Stimulated activated naive B cell treated with anti-CD40 and anti-IgM and Interleukin-4, amounts not matched to agents 10 μg/mL and 1 μg/mL and 100 μg/mL, for 72 hours (primary cell): ENCODE results near the gene GPR137.
"Not testable (repeated sequence)": the region's sequence is repeated elsewhere in the genome, so short reads cannot be mapped to it uniquely, and the experiment has no call there.

Experiments
- ATAC-seq, 2 donors: fragments of 150-1000 bp; cut with Tn5 transposase; replicated peaks; 2 replicates each; pipeline ENCODE4 v1.10.0; 2021; ENCODE audit warnings: moderate library complexity in 1 of 2
- DNase-seq: peaks from one replicate; pipeline ENCODE4 v3.0.0; 2021
- H3K27ac Mint-ChIP-seq: one replicate; pipeline ENCODE4 v1.8.0; 2022; ENCODE audit warnings: mild to moderate bottlenecking, mixed read lengths
- H3K27me3 Mint-ChIP-seq, 2 donors: one replicate each; pipeline ENCODE4 v1.8.0; 2022; ENCODE audit warnings: mixed read lengths in 2 of 2
- H3K36me3 Mint-ChIP-seq, 2 donors: one replicate each; pipeline ENCODE4 v1.8.0; 2022; ENCODE audit warnings: mixed read lengths in 2 of 2, mild to moderate bottlenecking in 1 of 2
- H3K4me1 Mint-ChIP-seq, 2 donors: one replicate each; pipeline ENCODE4 v1.8.0; 2022; ENCODE audit warnings: mixed read lengths in 2 of 2, mild to moderate bottlenecking in 1 of 2
- H3K4me3 Mint-ChIP-seq, 2 donors: one replicate each; pipeline ENCODE4 v1.8.0; 2022; ENCODE audit warnings: mild to moderate bottlenecking in 2 of 2, mixed read lengths in 2 of 2, moderate library complexity in 1 of 2
- H3K9me3 Mint-ChIP-seq, 2 donors: one replicate each; pipeline ENCODE4 v1.8.0; 2022; ENCODE audit warnings: mixed read lengths in 2 of 2, mild to moderate bottlenecking in 1 of 2

GPR137 gene

GRCh38 chr11:64316672-64317324, 31.1 kb downstream of the GPR137 start:
- peaks cover 55 to 61% of the 10 kb centered on the region in 2 donors for H3K36me3 Mint-ChIP-seq
- no peaks in the 10 kb centered on the region for H3K27me3 Mint-ChIP-seq
- H3K4me1 Mint-ChIP-seq, result peaks cover 42 to 72% of the 10 kb centered on the region in 2 donors

GRCh38 chr11:64317325-64317960, 31.8 kb downstream of the GPR137 start, which contains the start of gene TRMT112:
TSS of gene TRMT112 (minus strand) at chr11:64317559. CDS start at chr11:64317526, 33 bp downstream.
- Mint-ChIP-seq H3K4me1 (peaks cover 41 to 69% of the 10 kb centered on the region in 2 donors), H3K36me3 (peaks cover 59 to 63% of the 10 kb centered on the region in 2 donors), H3K27ac (peak within 1 kb of the TSS; percentile 100)

More at GRCh38 chr11:64316672-64317324, 31.1 kb downstream of the GPR137 start:
- peak overlapping the region; percentile 94 to 96 for H3K4me3 Mint-ChIP-seq
- no peaks in the 10 kb centered on the region for H3K9me3 Mint-ChIP-seq
- DNase-seq (no peak), ATAC-seq (peak; percentile 2 to 15)
- peak overlapping the region; percentile 100 for H3K27ac Mint-ChIP-seq

GRCh38 chr11:64317961-64318765, 32.5 kb downstream of the GPR137 start, which contains the start of gene PRDX5:
TSS of gene PRDX5 (plus strand) at chr11:64318121. CDS start at chr11:64318216, 95 bp downstream.
- Mint-ChIP-seq H3K27me3 (no peaks in the 10 kb centered on the region), H3K4me3 (peak within 1 kb of the TSS; percentile 94 to 96), H3K27ac (peak within 1 kb of the TSS; percentile 100), H3K4me1 (peaks cover 35 to 62% of the 10 kb centered on the region in 2 donors), H3K36me3 (peaks cover 54 to 57% of the 10 kb centered on the region in 2 donors), H3K9me3 (no peaks in the 10 kb centered on the region)
- ATAC-seq (peak; percentile 79 to 86), DNase-seq (peak; percentile 97)

More at GRCh38 chr11:64317325-64317960, 31.8 kb downstream of the GPR137 start, which contains the start of gene TRMT112:
- ATAC-seq, result peak; percentile 82 to 83
- Mint-ChIP-seq H3K27me3 (no peaks in the 10 kb centered on the region), H3K9me3 (no peaks in the 10 kb centered on the region), H3K4me3 (peak within 1 kb of the TSS; percentile 94 to 96)
- DNase-seq, result peak; percentile 97

DNA sequence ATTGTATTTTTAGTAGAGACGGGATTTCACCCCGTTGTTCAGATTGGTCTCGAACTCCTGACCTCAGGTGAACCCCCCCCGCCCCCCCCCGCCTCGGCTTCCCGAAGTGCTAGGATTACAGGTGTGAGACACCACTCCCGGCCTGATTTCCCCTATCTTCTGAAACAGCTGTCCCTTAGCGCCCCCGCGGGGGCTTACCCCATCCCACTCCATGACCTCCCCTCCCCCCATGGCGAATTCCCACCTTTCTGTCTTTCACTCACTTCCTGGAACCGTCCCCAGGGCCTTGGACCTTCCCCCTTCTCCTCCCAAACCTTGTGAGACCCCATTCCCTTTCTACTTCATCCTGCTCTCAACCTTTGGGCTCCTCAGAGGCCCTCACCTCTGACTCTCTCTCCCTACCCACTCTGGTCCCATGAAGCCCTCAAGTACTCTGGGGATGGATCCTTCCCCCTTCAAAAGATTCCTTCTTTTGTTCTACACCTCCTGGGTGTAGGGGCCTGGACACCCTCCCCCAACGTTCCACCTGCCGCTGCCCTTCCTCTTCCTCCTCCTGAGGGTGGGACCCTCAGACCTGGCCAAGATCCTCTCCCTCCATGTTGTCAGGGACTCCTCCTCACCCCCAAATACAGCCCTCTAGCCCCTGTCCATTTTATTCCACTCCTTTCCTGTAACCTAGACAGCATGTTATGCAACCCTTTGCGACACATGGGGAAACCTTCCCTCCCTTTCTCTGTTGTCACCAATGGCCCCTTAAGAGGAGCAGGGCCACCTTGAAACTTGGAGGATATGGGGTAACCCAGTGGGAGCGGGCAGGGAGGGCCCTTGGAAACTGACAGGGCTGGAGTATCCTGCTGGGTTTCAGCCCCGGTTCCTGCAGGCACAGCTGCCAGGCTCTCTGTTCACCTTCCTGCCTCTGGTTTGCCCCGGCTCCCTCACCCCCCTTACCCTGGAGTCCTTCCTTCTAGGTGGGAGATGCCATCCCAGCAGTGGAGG, 33.4 kb downstream of the GPR137 start:
- Mint-ChIP-seq H3K36me3 (peaks cover 55 to 58% of the 10 kb centered on the region in 2 donors), H3K4me1 (peaks cover 34 to 61% of the 10 kb centered on the region in 2 donors), H3K9me3 (no peaks in the 10 kb centered on the region)

GRCh38 chr11:64320556-64320955, 34.9 kb downstream of the GPR137 start:
- peaks cover 51 to 53% of the 10 kb centered on the region in 2 donors for H3K36me3 Mint-ChIP-seq

More for the DNA sequence above, 33.4 kb downstream of the GPR137 start:
- Mint-ChIP-seq H3K4me3 (peak overlapping the region; percentile 94 to 96), H3K27me3 (no peaks in the 10 kb centered on the region), H3K27ac (peak overlapping the region; percentile 94)
- ATAC-seq, result no peak
- no peak for DNase-seq

GRCh38 chr11:64321026-64321425, 35.4 kb downstream of the GPR137 start:
- Mint-ChIP-seq H3K4me1 (peaks cover 28 to 47% of the 10 kb centered on the region in 2 donors), H3K36me3 (peaks cover 51 to 53% of the 10 kb centered on the region in 2 donors), H3K27ac (no peak overlapping the region), H3K4me3 (no peak overlapping the region), H3K9me3 (no peaks in the 10 kb centered on the region), H3K27me3 (no peaks in the 10 kb centered on the region)
- no peak for DNase-seq
- ATAC-seq, result no peak

More at GRCh38 chr11:64320556-64320955, 34.9 kb downstream of the GPR137 start:
- H3K9me3 Mint-ChIP-seq, result no peaks in the 10 kb centered on the region
- H3K4me3 Mint-ChIP-seq, result no peak overlapping the region
- H3K27me3 Mint-ChIP-seq, result no peaks in the 10 kb centered on the region
- DNase-seq (no peak), ATAC-seq (no peak)
- H3K4me1 Mint-ChIP-seq, result peaks cover 28 to 49% of the 10 kb centered on the region in 2 donors
- H3K27ac Mint-ChIP-seq, result no peak overlapping the region

- no peaks in the 10 kb centered on the region for H3K9me3 Mint-ChIP-seq
- ATAC-seq (no peak), DNase-seq (no peak)
- peaks cover 47 to 49% of the 10 kb centered on the region in 2 donors for H3K36me3 Mint-ChIP-seq
- peaks cover 24 to 42% of the 10 kb centered on the region in 2 donors for H3K4me1 Mint-ChIP-seq
- no peaks in the 10 kb centered on the region for H3K27me3 Mint-ChIP-seq
- no peak overlapping the region for H3K27ac Mint-ChIP-seq
- H3K4me3 Mint-ChIP-seq, result no peak overlapping the region
Measured at GRCh38 chr11:64321533-64321932, 35.9 kb downstream of the GPR137 start.

GRCh38 chr11:64322925-64323260, 37.2 kb downstream of the GPR137 start:
- Mint-ChIP-seq H3K36me3 (peaks cover 37 to 41% of the 10 kb centered on the region in 2 donors), H3K4me1 (peaks cover 18 to 30% of the 10 kb centered on the region in 2 donors), H3K4me3 (no peak overlapping the region)

DNA sequence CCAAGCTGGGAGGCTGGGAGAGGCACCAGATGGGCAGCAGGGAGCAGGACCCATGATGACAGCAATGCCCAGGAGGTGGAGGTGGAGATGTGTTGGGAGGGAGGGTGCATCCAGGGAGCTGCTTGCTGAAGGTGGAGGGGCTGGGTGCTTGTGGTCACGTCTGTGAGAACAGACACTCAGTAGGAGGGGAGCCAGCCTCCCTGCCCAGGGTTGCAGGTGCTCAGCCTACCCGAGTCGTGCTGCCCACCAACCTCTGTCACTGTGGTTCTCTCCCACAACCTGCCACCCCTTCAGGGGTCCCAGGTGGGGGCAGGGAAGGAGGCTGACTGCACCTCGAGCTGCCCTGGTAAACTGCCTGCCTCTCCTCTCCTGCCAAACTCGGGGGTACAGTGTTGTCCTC, 37.7 kb downstream of the GPR137 start:
- Mint-ChIP-seq H3K27ac (no peak overlapping the region), H3K4me3 (no peak overlapping the region), H3K9me3 (peaks cover 0 to 2% of the 10 kb centered on the region in 2 donors), H3K4me1 (peaks cover 16 to 25% of the 10 kb centered on the region in 2 donors), H3K27me3 (no peaks in the 10 kb centered on the region), H3K36me3 (peaks cover 33 to 41% of the 10 kb centered on the region in 2 donors)
- ATAC-seq (no peak), DNase-seq (no peak)

More at GRCh38 chr11:64322925-64323260, 37.2 kb downstream of the GPR137 start:
- DNase-seq (no peak), ATAC-seq (no peak)
- no peaks in the 10 kb centered on the region for H3K27me3 Mint-ChIP-seq
- peaks cover 0 to 2% of the 10 kb centered on the region in 2 donors for H3K9me3 Mint-ChIP-seq
- H3K27ac Mint-ChIP-seq, result no peak overlapping the region

DNA sequence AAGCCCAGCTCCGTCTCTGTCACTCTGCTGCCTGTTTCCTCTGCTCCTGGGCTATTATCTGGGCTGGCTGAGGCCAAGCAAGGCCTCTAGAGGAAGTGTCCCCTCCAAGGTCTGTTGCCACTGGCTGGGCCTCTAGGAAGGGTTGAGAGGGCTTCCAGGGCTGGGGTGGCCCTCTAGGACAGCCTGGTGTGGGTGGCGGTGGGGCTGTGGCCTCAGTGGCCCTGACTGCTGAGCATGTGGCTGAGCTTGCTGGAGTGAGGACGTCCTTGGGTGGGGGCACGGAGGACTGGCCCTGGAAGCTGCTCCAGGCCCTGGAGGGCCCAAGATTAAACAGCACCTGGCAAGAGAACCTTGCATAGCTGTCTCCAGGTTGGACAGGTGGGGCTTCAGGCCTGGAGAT, 38.3 kb downstream of the GPR137 start:
- not testable (repeated sequence) for H3K27ac Mint-ChIP-seq, H3K9me3 Mint-ChIP-seq, H3K27me3 Mint-ChIP-seq, H3K4me3 Mint-ChIP-seq, DNase-seq, ATAC-seq
- Mint-ChIP-seq H3K4me1 (peaks cover 15 to 20% of the 10 kb centered on the region in 2 donors), H3K36me3 (peaks cover 32 to 38% of the 10 kb centered on the region in 2 donors)

DNA sequence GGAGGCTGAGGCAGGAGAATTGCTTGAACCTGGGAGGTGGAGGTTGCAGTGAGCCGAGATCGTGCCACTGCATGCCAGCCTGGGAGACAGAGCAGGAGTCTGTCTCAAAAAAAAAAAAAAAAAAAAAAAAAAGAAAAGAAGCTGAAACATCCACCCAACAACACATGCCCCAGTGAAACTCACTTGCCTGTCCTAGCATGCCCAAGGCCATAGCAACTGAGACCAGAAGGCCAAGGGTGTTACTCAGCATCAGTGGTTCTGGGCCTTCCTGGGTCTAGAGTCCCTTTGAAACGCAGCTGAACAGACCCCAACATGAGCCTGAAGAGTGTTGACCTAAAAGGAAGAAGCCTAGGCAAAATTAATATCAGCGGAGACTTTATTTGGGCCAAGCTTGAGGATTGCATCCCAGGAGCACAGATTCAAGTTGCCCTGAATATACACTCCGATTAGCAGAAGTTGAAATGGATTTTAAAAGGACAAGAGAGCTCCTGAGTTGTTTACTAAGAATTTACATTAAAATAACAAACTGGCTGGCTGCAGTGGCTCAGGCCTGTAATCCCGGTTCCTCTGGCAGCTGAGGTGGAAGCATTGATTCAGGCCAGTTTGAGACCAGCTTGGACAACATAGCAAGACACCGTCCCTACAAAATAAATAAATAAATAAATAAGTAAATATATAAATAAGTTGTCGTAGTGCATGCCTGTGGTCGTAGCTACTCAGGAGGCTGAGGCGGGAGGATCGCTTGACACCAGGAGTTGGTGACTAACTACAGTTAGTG, 39.2 kb downstream of the GPR137 start:
- no peaks in the 10 kb centered on the region for H3K27me3 Mint-ChIP-seq
- ATAC-seq, result no peak
- peaks cover 0 to 2% of the 10 kb centered on the region in 2 donors for H3K9me3 Mint-ChIP-seq

DNA sequence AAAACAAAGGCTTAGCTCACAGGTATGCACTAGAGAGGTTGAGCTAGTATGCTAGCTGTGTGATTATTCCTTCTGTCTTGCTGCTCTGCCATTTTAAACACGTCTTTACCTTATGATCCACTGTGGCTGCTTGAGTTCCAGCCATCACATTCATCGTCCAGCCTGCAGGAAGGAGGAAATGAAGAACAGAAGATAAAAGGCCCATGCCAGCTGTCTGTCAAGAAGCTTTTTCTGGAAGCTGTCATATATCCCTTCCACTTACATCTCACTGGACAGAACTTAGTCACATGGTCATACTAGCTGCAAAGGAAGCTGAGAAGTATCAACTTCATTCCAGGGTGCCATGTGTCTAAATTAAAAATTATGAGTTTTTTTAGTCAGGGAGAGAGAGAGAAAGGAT, 41.7 kb downstream of the GPR137 start:
- no peak for DNase-seq
- peaks cover 10 to 18% of the 10 kb centered on the region in 2 donors for H3K4me1 Mint-ChIP-seq
- no peak overlapping the region for H3K27ac Mint-ChIP-seq
- H3K4me3 Mint-ChIP-seq, result no peak overlapping the region
- H3K9me3 Mint-ChIP-seq, result peaks cover 0 to 2% of the 10 kb centered on the region in 2 donors
- peaks cover 4 to 5% of the 10 kb centered on the region in 2 donors for H3K36me3 Mint-ChIP-seq
- H3K27me3 Mint-ChIP-seq, result no peaks in the 10 kb centered on the region
- ATAC-seq, result no peak

More for the DNA sequence above, 39.2 kb downstream of the GPR137 start:
- H3K4me3 Mint-ChIP-seq, result no peak overlapping the region
- H3K36me3 Mint-ChIP-seq, result peaks cover 24 to 30% of the 10 kb centered on the region in 2 donors
- no peak overlapping the region for H3K27ac Mint-ChIP-seq
- H3K4me1 Mint-ChIP-seq, result peaks cover 9 to 11% of the 10 kb centered on the region in 2 donors
- no peak for DNase-seq
